ENCODE measurements around the gene LEF1. TPM values are rescaled to one million over a fixed set of nuclear protein-coding genes. Genes with fewer than 3 reads are reported as not detected.

Gene LEF1
- total RNA-seq, 2 experiments from 2014 or later: 67.4 to 68.2 TPM

GRCh38 chr4:108004646-108005045, 164.1 kb downstream of the LEF1 start:
- no peaks in the 10 kb centered on the region for H3K27me3 Mint-ChIP-seq
- no peak overlapping the region for H3K4me3 Mint-ChIP-seq
- no peak overlapping the region for H3K27ac Mint-ChIP-seq
- H3K36me3 Mint-ChIP-seq (ENCODE audit: low read depth): peaks cover 18% of the 10 kb centered on the region
- DNase-seq: no peak
- no peaks in the 10 kb centered on the region for H3K9me3 Mint-ChIP-seq
- ChIA-PET POLR2A (no interaction called here), CTCF (interaction anchor here (0.9 kb wide), 1 partner anchor 15 kb away, joined by 4 read pairs; no protein-coding TSS in a partner anchor)
- peaks cover 5% of the 10 kb centered on the region for H3K4me1 Mint-ChIP-seq

DNA sequence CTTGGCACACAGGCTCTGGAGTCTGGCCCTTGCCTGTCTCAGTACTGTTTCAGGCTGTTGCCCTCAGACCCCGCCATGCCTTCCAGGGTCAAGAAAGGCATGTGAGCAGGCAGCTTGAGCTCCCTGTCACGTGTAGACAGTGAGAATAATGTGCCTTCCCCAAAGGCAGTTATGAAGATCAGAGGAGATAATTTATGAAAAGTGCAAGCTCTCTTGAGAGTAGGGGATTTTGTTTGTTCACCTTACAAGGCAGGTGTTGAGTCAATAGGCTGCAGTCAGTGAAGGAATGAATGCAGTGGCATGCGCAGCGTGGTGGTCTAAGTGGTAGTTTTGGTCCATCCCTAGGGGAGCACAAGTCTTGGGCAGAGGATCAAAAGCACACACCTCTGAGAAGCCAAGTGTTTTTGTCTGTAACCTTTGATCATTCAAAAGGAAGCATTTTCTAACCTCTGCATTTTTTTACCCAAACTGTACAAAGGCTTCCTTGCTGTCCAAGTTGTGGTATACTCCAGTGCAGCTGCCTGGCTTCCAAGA, 164.7 kb downstream of the LEF1 start:
- Mint-ChIP-seq H3K27me3 (no peaks in the 10 kb centered on the region), H3K4me3 (no peak overlapping the region), H3K4me1 (peaks cover 5% of the 10 kb centered on the region), H3K9me3 (no peaks in the 10 kb centered on the region), H3K36me3 (ENCODE audit: low read depth) (peaks cover 24% of the 10 kb centered on the region), H3K27ac (no peak overlapping the region)
- no peak for DNase-seq
- POLR2A ChIA-PET: no interaction called here
- CTCF ChIA-PET: interaction anchor here (0.9 to 1.0 kb wide), 2 partner anchors 15 to 16 kb away, joined by 4 read pairs; no protein-coding TSS in a partner anchor

DNA sequence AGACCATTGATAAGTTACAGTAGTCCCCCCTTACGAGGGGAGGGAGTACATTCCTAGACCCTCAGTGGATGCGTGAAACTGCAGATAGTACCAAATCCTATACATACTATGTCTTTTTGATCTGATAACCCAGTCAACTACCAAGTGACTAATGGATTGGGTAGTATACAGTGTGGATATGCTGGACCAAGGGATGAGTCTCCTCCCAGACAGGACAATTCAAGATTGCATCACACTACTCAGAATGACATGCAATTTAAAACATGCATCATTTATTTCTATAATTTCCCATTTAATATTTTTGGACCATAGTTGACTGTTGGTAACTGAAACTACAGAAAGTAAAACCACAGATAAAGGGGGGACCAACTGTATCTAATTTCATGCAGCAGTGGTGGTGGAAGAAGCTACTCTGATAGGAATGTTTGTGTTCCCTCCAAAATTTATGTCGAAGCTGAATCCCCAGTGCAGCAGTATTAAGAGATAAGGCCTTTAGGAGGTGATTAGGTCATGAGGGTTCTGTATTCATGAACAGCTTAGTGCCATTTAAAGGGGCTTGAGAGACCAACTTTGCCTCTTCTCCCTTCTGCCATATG, 167.1 kb downstream of the LEF1 start:
- H3K36me3 Mint-ChIP-seq (ENCODE audit: low read depth): peaks cover 41% of the 10 kb centered on the region
- no peaks in the 10 kb centered on the region for H3K9me3 Mint-ChIP-seq
- POLR2A ChIA-PET: interaction anchor here (1.0 kb wide), 1 partner anchor 10 kb away, joined by 4 read pairs; no protein-coding TSS in a partner anchor
- H3K4me1 Mint-ChIP-seq: peaks cover 5% of the 10 kb centered on the region
- H3K27me3 Mint-ChIP-seq: no peaks in the 10 kb centered on the region
- H3K4me3 Mint-ChIP-seq: no peak overlapping the region
- no peak overlapping the region for H3K27ac Mint-ChIP-seq
- CTCF ChIA-PET: no interaction called here
- no peak for DNase-seq

DNA sequence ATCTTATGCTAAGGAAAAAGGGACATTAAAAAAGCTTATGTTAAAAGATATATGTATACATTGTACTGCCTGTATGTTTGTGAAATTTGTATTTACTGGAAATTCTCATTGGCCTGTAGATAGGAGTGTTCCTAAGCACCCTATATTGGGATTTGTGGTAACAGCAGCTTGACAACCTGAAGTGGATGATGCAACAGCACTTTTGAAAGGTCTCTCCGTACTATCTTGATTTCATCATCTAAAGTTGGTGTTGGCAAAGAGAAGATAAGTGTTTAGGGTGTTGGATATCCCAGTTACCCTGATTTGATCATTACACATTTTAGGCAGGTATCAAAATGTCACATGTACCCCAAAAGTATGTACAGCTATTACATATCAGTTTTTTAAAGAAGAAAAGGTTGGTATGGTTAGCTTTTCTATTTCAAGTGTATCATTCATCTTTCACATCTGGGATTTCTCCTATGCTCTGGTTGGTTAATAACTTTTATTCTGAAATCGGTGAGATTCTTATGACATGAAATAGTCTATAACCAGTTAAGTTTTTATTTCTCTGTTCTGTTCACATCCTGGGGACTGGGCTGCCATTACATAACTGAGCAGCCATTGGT, 168.7 kb downstream of the LEF1 start:
- ChIA-PET POLR2A (interaction anchor here (1.6 kb wide), 1 partner anchor 10 kb away, joined by 8 read pairs; the partner anchor contains the start of gene HADH), CTCF (interaction anchor here (1.4 kb wide), 1 partner anchor 19 kb away, joined by 3 read pairs; no protein-coding TSS in a partner anchor)
- no peaks in the 10 kb centered on the region for H3K9me3 Mint-ChIP-seq
- no peaks in the 10 kb centered on the region for H3K27me3 Mint-ChIP-seq
- DNase-seq: no peak
- H3K4me1 Mint-ChIP-seq: peaks cover 5% of the 10 kb centered on the region
- H3K27ac Mint-ChIP-seq: no peak overlapping the region
- H3K36me3 Mint-ChIP-seq (ENCODE audit: low read depth): peaks cover 51% of the 10 kb centered on the region
- H3K4me3 Mint-ChIP-seq: no peak overlapping the region

DNA sequence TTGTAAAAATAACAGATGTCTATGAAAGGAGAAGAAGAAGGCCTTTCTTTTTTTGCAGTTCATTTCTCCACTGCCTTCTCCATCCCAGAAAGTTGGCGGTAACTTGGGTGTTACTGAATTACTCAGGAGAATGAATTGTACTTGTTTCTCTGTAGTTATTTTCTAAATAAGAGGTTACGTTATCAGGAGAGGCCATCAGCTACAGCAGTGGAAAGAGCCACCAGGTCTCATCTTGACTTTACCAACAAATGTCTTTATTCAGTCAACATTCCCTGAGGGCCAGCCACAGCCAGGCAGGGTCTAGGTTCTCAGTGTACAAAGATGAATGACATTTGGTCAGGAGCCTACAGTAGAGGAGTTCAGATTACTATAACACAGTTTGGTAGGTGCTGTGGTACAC, 170.9 kb downstream of the LEF1 start:
- CTCF ChIA-PET: no interaction called here
- no peak overlapping the region for H3K4me3 Mint-ChIP-seq
- no peaks in the 10 kb centered on the region for H3K27me3 Mint-ChIP-seq
- H3K4me1 Mint-ChIP-seq: peaks cover 13% of the 10 kb centered on the region
- no peak for DNase-seq
- peaks cover 51% of the 10 kb centered on the region for H3K36me3 Mint-ChIP-seq (ENCODE audit: low read depth)
- H3K9me3 Mint-ChIP-seq: no peaks in the 10 kb centered on the region
- no peak overlapping the region for H3K27ac Mint-ChIP-seq
- POLR2A ChIA-PET: no interaction called here

Other genes with a start within 250 kb of the LEF1 start
- gene CYP2U1, start 237.4 kb downstream of the LEF1 start, total RNA-seq: 1 to 10 TPM; 1.4 to 1.6 TPM
- gene HADH, start 179.0 kb downstream of the LEF1 start, total RNA-seq: 10 to 100 TPM; 38.0 to 38.6 TPM

Data from activated CD4-positive, alpha-beta memory T cell treated with anti-CD3 and anti-CD28 coated beads, Interleukin-2, amount 10 ng/mL, durations not matched to agents 7 days and 5 days (primary cell).